Stimulated activated CD8-positive, alpha-beta memory T cell treated with anti-CD3 and anti-CD28 coated beads, Interleukin-15, amount 100 ng/mL, for 48 hours (primary cell): ENCODE results near the gene NUDT19.
"Not testable (repeated sequence)": the region's sequence is repeated elsewhere in the genome, so short reads cannot be mapped to it uniquely, and the experiment has no call there.

Source experiments
- DNase-seq, 2 donors: peaks; one replicate each; pipeline ENCODE4 v3.0.0-alpha.2; 2020; ENCODE audit warnings: low read depth in 2 of 2

NUDT19 gene

DNA sequence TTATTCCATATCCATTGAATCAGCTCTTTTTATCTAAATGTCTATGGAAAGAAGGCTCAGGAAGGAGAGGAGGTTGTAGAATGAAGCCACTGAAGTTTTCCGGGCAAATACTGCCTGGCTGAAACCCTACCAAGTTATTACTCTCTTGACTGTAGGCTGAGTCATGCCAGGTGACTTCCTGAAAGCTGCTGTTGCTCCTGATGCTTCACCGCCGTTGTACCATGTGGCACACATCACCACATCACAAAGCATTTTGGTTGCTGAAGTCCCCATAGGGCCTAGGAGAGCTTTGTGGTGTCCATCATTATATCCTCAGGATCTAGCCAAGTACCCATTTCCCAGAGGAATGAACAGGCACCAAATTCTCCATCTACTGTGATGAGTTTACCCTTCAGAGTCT, 16.8 kb downstream of the NUDT19 start:
- DNase-seq = no peak

DNA sequence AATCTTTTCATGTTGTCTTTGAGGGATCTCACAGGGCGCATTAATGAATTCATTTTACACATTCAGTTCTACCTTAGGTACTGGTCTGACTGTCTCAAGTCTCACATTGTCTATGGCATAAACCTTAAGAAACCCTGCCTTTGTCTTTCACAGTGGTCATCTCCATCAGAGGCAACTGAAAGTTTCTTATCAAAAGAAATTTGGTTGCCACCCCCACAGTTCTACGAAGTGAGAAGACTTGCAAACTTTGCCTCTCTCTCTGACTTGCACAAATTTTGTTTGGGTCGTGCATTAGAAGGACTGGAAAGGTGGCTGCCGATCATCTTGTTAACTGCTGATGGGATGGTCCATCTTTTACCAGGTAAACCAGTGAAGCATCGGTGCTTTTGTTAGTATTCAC, 17.4 kb downstream of the NUDT19 start:
- no peak for DNase-seq

DNA sequence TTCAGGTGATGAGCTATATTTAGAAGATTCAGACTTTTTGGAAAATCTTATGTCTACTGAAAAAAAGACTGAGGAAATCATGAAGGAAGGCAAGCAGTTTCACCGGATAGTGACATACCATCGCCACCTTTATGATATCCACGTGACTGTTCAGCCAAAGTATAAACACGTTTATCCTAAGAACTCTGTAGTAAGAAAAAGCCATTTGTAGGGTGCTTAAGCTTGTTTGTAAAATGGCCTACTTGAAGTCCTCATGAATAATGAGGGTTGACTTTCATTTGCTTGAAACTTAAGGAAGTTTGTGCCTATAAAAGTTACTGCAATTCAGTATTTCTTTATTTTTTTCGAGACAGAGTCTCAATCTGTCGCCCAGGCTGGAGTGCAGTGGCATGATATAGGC, 20.1 kb downstream of the NUDT19 start:
- no peak for DNase-seq

DNA sequence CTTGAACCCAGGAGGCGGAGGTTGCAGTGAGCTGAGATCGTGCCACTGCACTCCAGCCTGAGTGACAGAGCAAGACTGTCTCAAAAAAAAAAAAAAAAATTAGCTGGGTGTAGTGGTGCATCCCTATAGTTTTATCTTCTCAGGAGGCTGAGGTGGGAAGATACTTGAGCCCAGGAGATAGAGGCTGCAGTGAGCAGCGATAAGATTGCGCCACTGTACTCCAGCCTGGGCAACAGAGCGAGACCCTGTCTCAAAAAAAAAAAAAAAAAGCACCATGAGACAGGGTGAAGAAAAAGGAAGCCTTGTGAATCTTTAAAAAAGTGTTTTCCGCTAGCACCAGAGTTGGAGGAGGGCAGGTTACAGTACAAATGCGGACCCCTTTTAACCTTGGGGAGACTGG, 24.6 kb downstream of the NUDT19 start:
- DNase-seq = not testable (repeated sequence)

DNA sequence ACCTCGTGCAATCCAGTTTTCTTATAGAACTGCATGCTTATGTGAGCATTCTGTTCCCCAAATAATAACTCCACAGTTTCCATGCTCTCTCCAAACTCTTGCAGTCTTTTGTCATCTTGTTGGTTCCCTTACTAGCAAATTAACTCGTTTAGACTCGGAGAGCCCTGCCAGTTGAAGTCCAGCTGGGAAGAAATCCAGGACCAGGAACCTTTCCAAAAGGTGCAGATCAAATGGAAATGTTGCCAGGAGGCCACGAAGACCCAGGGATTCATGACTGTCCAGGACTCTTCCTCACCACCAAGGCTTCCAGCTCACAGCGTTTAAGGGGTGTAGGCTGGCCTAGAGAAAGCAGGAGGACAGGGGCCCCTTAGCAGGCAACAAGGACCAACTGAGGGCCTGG, 25.9 kb downstream of the NUDT19 start:
- no peak for DNase-seq

DNA sequence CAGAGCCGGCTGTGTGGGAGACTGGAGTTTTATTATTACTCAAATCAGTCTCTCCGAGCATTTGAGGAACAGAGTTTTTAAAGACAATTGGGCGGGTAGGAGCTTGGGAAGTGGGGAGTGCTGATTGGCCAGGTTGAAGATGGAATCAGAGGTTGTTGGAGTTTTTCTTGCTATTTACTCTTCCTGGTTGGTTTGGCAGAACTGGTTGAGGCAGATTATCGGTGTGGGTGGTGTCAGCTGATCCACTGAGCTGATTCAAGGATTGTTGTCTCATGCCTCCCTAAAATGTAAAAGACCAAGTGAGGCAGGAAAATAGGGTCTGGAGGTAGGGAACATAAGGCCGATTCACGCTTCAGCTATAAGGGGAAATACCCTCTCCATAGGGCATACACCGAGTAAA, 26.7 kb downstream of the NUDT19 start:
- no peak for DNase-seq

DNA sequence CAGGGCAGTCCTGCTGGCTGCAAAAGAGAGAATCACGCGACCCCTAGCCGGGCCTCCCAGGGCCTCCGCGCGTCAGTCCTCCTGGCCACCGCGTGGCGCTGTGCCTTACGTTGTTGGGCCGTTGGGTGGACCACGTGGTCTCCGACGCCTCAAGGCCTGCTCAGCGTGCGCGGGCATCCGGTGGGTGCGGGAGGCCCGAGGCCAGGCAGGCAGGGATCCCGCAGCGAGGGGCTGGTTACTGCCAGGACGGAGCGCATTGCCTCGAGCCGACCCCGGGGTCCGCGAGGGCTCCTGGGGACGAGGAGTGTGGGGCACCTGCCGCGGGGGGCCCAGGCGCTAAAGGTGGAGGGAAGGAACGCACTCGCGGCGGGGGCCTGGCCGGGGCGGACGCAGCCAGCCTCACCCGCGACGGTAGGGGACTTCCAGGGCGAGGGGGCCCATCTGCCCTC, 28.0 kb downstream of the NUDT19 start, which contains the start of gene TDRD12:
TDRD12 (plus strand) TSS at position 157 of the 449 bp plus-strand sequence. CDS start 306 bp downstream, outside the sequence.
- DNase-seq = no peak

DNA sequence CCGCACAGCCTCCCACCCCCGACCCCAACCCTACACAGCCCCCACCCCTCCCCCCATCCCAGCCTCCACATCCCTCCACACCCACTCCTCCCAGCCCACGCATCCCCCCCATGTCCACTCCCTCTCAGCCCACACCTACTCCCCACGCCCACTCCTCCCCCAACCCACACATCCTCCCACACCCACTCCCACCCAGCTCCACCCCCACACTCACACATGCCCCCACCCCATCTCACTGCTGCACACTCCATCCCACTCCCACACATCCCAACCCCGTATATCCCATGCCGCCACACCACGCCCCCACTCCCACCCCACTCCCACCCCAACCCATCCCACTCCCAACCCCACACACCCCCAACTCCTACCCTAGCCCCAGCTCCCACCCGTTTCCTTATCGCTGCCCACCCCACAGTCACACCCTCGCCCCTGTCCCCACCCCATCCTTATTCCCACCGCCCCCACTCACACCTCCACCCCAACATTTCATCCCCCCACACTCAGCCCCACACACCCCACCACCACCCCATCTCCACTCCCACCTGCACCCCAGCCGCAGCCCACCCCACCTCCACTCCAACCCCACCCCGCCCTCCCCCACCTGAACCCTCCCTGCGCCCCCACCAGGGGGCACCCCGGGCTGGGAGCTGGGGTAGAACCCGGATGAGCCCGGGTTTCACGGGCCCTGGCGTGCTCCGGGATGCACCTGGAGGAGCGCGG, 28.8 kb downstream of the NUDT19 start:
- DNase-seq = no peak

DNA sequence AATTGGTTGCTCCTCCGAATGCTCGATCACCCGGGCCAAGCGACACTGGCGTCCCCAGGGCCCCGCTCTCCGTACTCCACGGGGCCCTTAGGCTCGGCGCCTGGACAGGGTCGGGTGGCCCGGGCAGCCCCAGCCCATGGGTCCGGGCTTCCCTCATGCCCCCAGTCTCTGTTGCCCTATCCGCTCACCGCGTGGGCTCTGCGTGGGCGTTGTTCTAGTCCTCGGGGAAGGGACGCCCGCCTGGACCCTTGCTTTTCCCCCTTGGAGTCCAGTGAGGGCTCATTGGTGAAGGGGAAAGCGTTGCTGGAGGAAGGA, 29.3 kb downstream of the NUDT19 start:
- DNase-seq = no peak

DNA sequence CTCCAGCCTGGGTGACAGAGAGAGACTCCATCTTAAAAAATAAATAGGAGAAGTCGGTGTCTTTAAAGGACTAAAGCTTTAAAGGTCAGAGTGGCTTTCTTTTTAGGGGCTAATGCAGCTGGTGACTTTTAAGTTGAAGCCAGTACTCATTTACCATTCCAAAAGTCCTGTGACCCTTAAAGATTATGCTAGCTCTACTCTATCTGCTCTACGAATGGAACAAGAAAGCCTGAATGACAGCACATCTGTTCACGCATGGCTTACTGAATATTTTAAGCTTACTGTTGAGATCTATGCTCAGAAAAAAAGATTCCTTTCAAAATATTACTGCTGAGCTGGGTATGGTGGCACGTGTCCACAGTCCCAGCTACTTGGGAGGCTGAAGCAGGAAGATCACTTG, 44.3 kb downstream of the NUDT19 start:
- no peak for DNase-seq

DNA sequence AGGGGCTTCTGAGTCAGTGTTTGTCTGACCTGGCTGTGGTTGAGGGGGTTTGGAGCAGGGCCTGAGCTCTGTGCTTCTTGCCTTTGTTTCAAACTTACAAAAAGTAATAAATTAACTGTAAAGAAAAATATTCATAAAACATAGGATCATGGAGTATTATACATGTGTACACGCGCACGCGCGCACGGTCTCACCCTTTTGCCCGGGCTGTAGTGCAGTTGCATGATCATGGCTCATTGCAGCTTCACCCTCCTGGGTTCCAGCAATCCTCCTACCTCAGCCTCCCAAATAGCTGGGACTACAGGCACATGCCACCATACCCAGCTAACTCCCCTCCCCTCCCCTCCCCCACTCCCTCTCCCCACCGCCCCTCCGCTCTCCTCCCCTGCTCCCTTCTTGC, 51.4 kb downstream of the NUDT19 start:
- no peak for DNase-seq

DNA sequence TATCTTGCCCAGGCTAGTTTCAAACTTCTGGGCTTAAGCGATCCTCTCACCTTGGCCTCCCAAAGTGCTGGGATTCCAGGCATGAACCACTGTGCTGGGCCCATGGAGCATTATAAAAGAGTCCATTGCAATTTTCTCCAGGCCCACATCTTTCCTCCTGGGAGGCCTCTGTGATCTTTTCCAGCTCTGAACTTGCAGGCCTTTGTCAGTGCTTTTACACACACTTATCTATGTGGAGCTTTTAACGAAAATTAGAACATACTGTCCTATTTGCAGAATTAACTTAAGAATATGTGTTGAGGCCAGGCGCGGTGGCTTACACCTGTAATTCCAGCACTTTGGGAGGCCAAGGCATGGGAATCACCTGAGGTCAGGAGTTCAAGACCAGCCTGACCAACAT, 51.8 kb downstream of the NUDT19 start:
- no peak for DNase-seq

DNA sequence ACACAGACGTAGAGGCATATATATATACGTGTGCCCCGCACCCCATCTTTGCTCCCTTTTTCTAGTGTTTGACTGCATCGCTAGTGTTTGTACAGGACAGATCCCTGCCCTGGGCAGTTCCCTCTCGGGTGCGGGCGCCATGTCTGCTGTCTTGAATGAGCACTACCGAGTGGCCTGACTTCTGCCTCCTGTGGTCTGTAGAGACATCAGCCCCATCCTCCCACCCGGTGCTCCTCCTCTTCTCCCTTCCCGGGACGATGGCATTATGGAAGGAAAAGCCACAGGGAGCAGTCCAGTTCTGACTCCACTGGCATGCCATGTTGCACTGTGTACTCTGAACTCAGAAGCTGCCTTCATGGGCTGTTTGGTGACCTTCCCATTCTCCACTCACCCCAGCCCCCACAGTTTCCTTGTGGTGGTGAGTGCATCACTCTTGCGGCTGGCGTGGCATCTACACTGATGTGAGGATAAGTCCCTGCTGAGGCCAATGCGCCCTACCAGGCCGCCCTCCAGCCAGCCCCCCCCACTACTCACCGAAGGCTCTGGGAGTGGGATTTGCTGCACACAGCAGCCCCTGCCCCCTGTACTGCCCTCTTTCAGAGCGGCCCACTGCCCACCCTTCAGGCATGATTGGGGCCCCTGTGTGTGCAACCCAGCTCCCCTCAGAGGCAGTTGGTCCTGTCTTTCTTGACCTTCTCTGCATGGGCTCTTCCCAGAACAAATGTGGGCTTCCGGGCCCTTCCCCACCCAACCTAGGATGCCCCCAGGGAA, 53.1 kb downstream of the NUDT19 start:
- DNase-seq = no peak

DNA sequence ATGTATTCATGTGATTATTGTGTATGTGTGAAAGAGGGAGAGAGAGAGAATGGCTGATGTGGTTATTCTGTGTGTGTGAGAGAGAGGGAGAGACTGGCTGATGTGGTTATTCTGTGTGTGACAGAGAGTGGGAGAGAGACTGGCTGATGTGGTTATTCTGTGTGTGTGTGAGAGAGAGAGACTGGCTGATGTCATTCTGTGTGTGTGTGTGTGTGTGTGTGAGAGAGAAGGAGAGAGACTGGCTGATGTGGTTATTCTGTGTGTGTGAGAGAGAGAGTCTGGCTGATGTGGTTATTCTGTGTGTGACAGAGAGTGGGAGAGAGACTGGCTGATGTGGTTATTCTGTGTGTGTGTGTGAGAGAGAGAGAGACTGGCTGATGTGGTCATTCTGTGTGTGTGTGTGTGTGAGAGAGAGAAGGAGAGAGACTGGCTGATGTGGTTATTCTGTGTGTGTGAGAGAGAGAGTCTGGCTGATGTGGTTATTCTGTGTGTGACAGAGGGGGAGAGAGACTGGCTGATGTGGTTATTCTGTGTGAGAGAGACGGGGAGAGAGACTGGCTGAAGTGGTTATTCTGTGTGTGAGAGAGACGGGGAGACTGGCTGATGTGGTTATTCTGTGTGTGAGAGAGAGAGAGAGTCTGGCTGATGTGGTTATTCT, 54.1 kb downstream of the NUDT19 start:
- not testable (repeated sequence) for DNase-seq

DNA sequence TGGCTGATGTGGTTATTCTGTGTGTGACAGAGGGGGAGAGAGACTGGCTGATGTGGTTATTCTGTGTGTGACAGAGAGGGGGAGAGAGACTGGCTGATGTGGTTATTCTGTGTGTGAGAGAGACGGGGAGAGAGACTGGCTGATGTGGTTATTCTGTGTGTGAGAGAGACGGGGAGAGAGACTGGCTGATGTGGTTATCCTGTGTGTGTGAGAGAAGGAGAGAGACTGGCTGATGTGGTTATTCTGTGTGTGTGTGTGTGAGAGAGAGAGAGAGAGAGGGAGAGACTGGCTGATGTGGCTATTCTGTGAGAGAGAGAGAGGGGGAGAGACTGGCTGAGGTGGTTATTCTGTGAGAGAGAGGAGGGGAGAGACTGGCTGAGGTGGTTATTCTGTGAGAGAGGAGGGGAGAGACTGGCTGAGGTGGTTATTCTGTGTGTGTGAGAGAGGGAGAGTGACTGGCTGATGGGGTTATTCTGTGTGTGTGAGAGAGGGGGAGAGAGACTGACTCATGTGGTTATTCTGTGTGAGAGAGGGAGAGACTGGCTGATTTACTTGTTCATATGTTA, 55.1 kb downstream of the NUDT19 start:
- DNase-seq = not testable (repeated sequence)

DNA sequence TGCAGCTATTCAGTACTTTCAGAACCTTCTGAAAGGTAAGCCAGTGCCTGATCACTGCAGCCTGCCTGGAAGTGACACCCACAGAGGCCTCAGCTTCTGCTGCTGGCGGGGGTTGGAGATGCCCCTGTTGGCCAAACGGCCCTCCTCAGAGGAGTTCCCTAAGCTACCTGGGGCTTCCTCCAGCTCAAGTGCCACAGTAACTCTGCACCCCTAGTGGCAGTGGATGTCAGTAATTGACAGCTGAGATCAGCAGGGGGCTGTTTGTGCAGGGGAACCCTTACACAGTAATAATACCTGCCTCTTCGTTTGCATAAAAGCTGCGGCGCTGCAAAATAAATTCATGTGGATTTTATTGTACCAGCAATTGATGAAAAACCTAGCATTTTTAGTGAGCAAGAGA, 56.9 kb downstream of the NUDT19 start:
- peak in 1 of 2 donors; percentile 2 for DNase-seq

DNA sequence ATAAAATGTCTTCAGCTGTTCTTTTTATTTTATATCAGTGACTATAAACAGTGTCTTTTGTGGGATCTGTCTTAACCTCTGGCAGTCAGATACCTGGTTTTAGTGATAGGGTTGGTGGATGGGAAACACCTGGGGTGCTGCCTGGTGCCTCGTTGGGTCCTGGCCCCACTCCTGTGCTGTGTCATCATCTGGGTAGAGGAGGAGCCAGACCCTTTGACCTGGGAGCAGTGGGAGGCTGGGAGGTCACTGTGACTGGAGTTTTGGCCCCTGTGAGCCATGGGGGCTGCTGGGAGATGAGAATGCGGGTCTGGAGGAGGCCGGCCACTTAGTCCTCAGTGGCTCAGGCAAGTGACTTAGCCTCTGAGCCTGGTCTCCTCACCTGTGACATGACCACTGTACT, 57.3 kb downstream of the NUDT19 start:
- no peak for DNase-seq

DNA sequence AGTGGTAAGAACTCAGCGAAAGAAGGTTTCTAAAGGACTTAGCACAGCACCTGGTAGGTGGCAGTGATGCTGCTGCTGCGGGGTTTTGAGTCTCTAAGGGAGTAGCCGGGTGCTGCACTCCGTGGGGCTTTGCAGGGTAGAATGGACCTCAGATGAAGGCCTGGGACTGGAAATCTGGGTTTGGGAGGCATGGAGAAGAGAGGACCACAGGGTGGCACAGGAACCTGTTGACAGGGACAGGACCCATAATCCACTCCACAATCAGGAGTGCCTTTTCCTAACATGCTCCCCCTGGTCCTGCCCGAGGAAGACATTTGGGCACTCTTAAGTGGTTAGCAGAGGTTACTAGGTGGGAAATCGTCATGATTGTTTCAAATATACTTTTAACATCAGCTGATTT, 57.7 kb downstream of the NUDT19 start:
- DNase-seq = no peak

DNA sequence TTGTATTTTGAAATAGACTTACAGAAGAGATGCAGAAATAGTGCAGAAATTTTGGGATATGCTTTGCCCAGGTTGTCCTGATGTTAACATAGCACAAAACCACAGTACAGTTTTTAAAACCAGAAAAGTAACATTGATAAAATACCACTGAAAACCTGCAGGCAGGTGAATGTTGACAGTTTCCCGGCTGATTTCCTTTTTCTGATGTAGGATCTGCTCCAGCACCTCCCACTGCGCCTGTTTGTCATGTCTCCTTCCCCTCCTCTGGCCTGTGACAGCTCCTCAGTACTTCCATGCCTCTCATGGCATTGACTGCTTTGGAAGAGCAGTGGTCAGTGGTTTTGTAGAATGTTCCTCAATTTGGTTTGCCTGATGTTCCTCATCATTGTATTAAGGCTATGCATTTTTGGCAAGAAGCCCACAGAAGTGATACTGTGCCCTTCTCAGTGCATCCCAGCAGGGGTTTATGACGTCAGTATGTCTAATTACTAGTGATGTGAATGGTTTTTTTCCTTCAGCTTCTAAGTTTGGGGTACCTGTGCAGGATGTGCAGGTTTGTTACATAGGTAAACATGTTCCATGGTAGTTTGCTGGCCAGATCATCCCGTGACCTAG, 58.9 kb downstream of the NUDT19 start:
- no peak for DNase-seq

DNA sequence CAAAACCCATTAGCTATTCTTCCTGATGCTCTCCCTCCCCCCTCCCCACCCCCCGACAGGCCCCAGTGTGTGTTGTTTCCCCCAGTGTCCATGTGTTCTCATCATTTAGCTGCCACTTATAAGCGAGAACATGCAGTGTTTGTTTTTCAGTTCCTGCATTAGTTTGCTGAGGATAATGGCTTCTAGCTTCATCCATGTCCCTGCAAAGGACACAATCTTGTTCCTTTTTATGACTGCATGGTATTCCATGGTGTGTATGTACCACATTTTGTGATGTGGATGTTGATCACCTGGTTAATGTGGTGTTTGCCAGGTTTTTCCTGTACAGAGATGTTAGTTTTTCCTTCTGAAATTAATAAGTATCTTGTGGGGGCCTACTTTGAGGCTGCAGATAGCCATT, 59.4 kb downstream of the NUDT19 start:
- no peak for DNase-seq

DNA sequence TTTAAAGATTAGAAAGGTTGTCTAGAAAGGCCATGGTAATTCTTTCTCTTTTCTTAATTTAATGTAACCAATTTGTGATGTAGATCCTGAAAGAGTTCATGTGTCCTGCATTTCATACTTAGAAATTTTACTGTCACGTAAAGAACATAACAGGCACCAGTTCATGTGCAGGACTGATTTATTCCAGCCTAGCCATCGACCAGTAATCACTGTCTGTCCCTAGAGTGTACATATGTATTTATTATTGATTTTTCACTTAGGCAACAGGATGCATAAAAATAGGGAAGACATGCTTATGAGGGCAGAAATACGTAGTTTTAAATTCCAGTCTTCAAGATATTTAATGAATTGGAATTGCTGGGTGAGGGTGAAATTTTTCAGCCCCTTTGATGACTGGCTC, 65.6 kb downstream of the NUDT19 start:
- no peak for DNase-seq
